Erythroblast (primary cell): ENCODE data around the gene CELA1.

Experiments
- GATA1 ChIP-seq: IDR thresholded peaks from 2 replicates; pipeline ENCODE4 v1.6.1; 2011; ENCODE audit warnings: low read depth, mild to moderate bottlenecking, control low read depth, low read length, moderate library complexity
- POLR2A ChIP-seq: IDR thresholded peaks from 2 replicates; pipeline ENCODE4 v1.6.1; 2011; ENCODE audit warnings: mild to moderate bottlenecking, low read length

DNA sequence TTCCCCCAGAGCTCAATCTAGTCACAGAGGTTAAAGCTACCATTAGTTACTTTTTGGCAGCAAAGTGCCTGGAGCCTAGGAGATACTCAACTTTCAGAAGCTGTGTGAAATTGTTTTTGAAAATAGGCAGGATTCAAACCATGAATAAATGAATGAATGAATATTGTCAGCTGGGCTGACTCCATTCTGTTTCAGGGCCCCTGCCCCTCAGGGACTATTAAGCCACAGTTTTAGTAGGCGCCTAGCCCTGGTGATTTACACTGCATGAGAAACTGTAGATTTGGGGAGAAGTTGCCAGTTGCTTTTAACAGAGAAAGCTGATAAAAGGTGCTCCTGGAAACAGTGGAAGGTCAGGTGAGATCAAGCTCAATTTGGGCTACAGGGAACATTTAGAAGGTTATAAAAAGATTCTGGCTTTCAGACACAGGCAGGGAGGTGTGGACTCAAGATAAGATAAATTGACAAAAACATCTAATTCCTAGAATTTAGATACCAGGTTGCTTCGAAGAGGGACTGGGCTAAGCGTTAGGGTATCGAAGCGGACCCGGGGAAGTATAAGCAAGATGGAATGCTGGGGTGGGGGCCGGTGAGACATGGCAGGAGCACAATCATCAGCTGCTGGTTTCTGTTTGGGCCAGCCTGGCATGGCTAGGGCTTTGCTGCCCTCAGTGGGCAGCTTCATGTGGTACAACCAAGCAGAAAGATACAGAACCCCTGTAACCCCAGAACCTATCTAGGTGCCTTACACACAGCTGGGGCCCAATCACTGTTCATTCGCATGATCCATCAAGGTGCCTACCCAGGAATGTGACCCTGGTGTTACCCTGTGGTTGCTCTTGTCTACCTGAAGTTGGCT lies 14.9 kb upstream of the CELA1 start:
- TF ChIP-seq POLR2A (no peak), GATA1 (no peak)
